ENCODE data around the gene FAM98C. TPM values are rescaled to one million over a fixed set of nuclear protein-coding genes. Genes with fewer than 3 reads are reported as not detected.

FAM98C gene
- total and polyA plus RNA-seq, 2 of the 13 experiments (the other 11 are each of a cell fraction or from before 2014, with no cell fraction given), result 10.0 to 11.5 TPM

DNA sequence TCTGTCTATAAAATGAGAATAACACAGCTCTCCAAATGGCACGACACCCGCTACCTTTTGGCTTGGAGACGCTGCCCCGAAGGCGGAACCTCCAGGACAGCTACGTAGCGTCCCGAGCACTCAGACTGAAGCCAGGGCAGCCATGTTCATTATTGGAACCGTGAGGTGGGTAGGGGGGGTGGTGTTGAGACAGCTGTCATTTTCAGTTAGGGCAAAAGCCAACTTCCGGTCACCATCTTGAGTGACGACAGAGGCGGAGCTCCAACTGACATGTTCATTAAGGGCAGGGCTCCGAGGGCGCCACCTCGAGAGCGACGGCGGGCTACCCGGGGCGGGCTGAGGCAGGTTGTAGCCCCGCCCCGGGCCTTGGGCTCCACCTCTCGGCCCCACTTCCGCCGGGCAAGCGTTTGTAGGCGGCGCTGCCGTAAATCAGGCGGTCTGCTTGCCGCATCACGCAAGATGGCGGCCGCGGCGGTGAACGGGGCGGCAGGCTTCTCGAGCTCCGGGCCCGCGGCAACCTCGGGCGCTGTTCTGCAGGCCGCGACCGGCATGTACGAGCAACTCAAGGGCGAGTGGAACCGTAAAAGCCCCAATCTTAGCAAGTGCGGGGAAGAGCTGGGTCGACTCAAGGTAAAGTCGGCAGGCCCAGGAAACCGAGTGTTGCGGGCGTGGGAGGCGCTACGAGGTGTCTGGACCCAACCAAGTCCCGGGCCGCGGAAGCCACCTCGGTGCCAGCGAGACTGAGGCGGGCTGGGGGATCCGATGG is 28.4 kb upstream of the FAM98C start, which contains the start of gene PSMD8 (continued):
- TF ChIP-seq ZNF30 (CRISPR knock-in tag; IDR thresholded peaks at IDR 0.05), result no peak
- no peak for TF ChIP-seq ZNF180 (CRISPR knock-in tag; IDR thresholded peaks at IDR 0.05; ENCODE audit: borderline replicate concordance, low read depth)
- TF ChIP-seq RARG (CRISPR knock-in tag; IDR thresholded peaks at IDR 0.05; ENCODE audit: low read depth), result 0 out of 2 replicates have a peak, but pooled peaks have one; percentile 47
- TF ChIP-seq POGZ (CRISPR knock-in tag; IDR thresholded peaks at IDR 0.05), result peak; percentile 63
- peak; percentile 75; the same call in 1 of the 2 replicates for TF ChIP-seq ZNF451 (CRISPR knock-in tag; IDR thresholded peaks at IDR 0.05)
- peak; percentile 34; the same call in 1 of the 2 replicates for TF ChIP-seq RXRA (CRISPR knock-in tag; IDR thresholded peaks at IDR 0.05)
- TF ChIP-seq ZNF136 (CRISPR knock-in tag; IDR thresholded peaks at IDR 0.05; ENCODE audit: low read depth), result no peak
- TF ChIP-seq, protein P1, sequence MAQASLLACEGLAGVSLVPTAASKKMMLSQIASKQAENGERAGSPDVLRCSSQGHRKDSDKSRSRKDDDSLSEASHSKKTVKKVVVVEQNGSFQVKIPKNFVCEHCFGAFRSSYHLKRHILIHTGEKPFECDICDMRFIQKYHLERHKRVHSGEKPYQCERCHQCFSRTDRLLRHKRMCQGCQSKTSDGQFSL (CRISPR knock-in tag; IDR thresholded peaks at IDR 0.05), result peak; percentile 96
- TF ChIP-seq HOXA3 (CRISPR knock-in tag; IDR thresholded peaks at IDR 0.05), result peak; percentile 99
- TF ChIP-seq ZNF775 (CRISPR knock-in tag; IDR thresholded peaks at IDR 0.05; ENCODE audit: borderline replicate concordance), result 0 out of 2 replicates have a peak, but pooled peaks have one; percentile 62
- no peak; the same call in 1 of the 2 replicates for TF ChIP-seq ELF4 (CRISPR knock-in tag; IDR thresholded peaks at IDR 0.05; ENCODE audit: borderline replicate concordance)
- TF ChIP-seq MED1 (CRISPR knock-in tag; IDR thresholded peaks at IDR 0.05), result peak; percentile 70
- peak; percentile 64; the same call in 1 of the 2 replicates for TF ChIP-seq ZBTB42 (CRISPR knock-in tag; IDR thresholded peaks at IDR 0.05)
- TF ChIP-seq DNMT1 (CRISPR knock-in tag; IDR thresholded peaks at IDR 0.05), result peak; percentile 58; the same call in 1 of the 2 replicates
- peak; percentile 49; the same call in 1 of the 2 replicates for TF ChIP-seq PITX1 (CRISPR knock-in tag; IDR thresholded peaks at IDR 0.05)
- TF ChIP-seq ZNF12 (CRISPR knock-in tag; IDR thresholded peaks at IDR 0.05), result 0 out of 2 replicates have a peak, but pooled peaks have one; percentile 22
- peak; percentile 93 for TF ChIP-seq SP4 (CRISPR knock-in tag; IDR thresholded peaks at IDR 0.05)
- no peak for TF ChIP-seq ZNF44 (CRISPR knock-in tag; IDR thresholded peaks at IDR 0.05)
- TF ChIP-seq, protein P2, sequence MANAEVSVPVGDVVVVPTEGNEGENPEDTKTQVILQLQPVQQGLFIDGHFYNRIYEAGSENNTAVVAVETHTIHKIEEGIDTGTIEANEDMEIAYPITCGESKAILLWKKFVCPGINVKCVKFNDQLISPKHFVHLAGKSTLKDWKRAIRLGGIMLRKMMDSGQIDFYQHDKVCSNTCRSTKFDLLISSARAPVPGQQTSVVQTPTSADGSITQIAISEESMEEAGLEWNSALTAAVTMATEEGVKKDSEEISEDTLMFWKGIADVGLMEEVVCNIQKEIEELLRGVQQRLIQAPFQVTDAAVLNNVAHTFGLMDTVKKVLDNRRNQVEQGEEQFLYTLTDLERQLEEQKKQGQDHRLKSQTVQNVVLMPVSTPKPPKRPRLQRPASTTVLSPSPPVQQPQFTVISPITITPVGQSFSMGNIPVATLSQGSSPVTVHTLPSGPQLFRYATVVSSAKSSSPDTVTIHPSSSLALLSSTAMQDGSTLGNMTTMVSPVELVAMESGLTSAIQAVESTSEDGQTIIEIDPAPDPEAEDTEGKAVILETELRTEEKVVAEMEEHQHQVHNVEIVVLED (CRISPR knock-in tag; IDR thresholded peaks at IDR 0.05; ENCODE audit: borderline replicate concordance), result peak; percentile 96
- TF ChIP-seq KDM1A (CRISPR knock-in tag; IDR thresholded peaks at IDR 0.05), result 0 out of 2 replicates have a peak, but pooled peaks have one; percentile 49
- peak; percentile 100 for TF ChIP-seq TAF1 (CRISPR knock-in tag; IDR thresholded peaks at IDR 0.05)
- TF ChIP-seq, protein P3, sequence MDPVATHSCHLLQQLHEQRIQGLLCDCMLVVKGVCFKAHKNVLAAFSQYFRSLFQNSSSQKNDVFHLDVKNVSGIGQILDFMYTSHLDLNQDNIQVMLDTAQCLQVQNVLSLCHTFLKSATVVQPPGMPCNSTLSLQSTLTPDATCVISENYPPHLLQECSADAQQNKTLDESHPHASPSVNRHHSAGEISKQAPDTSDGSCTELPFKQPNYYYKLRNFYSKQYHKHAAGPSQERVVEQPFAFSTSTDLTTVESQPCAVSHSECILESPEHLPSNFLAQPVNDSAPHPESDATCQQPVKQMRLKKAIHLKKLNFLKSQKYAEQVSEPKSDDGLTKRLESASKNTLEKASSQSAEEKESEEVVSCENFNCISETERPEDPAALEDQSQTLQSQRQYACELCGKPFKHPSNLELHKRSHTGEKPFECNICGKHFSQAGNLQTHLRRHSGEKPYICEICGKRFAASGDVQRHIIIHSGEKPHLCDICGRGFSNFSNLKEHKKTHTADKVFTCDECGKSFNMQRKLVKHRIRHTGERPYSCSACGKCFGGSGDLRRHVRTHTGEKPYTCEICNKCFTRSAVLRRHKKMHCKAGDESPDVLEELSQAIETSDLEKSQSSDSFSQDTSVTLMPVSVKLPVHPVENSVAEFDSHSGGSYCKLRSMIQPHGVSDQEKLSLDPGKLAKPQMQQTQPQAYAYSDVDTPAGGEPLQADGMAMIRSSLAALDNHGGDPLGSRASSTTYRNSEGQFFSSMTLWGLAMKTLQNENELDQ (CRISPR knock-in tag; IDR thresholded peaks at IDR 0.05; ENCODE audit: borderline replicate concordance), result no peak
- no peak for TF ChIP-seq ZNF256 (CRISPR knock-in tag; conservative IDR thresholded peaks at IDR 0.05)
- peak; percentile 81; the same call in 1 of the 2 replicates for TF ChIP-seq ZBTB38 (CRISPR knock-in tag; IDR thresholded peaks at IDR 0.05)
- TF ChIP-seq, protein P4, sequence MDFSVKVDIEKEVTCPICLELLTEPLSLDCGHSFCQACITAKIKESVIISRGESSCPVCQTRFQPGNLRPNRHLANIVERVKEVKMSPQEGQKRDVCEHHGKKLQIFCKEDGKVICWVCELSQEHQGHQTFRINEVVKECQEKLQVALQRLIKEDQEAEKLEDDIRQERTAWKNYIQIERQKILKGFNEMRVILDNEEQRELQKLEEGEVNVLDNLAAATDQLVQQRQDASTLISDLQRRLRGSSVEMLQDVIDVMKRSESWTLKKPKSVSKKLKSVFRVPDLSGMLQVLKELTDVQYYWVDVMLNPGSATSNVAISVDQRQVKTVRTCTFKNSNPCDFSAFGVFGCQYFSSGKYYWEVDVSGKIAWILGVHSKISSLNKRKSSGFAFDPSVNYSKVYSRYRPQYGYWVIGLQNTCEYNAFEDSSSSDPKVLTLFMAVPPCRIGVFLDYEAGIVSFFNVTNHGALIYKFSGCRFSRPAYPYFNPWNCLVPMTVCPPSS (IDR thresholded peaks at IDR 0.05), result no peak
